Activated CD8-positive, alpha-beta T cell treated with anti-CD3 and anti-CD28 coated beads for 36 hours (primary cell): ENCODE data around the gene COL21A1. TPM values are rescaled to one million over a fixed set of nuclear protein-coding genes. Genes with fewer than 3 reads are reported as not detected.
"Not testable (repeated sequence)": the region's sequence is repeated elsewhere in the genome, so short reads cannot be mapped to it uniquely, and the experiment has no call there.

Experiments used
- ATAC-seq: fragments of 200-7000 bp; cut with Tn5 transposase; one replicate; pipeline ENCODE4 v1.10.0; 2021; ENCODE audit warnings: mild to moderate bottlenecking, moderate library complexity
- CTCF ChIA-PET: fragments of 350-600 bp; sonication (Branson Sonifier 250); formaldehyde crosslinking; loops from one replicate; lab custom pipeline; 2021; ENCODE audit warnings: antibody characterized with exemption; lab: Charles Lee
- POLR2A ChIA-PET: fragments of 350-600 bp; sonication (Branson Sonifier 250); formaldehyde crosslinking; loops from one replicate; lab custom pipeline; 2021; ENCODE audit warnings: antibody characterized with exemption; lab: Charles Lee
- DNase-seq: peaks from one replicate; pipeline ENCODE4 v3.0.0-alpha.2; 2020
- H3K27ac Mint-ChIP-seq: one replicate; pipeline ENCODE4 v1.8.0; 2021; ENCODE audit warnings: mild to moderate bottlenecking, mixed read lengths
- H3K27me3 Mint-ChIP-seq: one replicate; pipeline ENCODE4 v1.8.0; 2021; ENCODE audit warnings: mixed read lengths
- H3K36me3 Mint-ChIP-seq: one replicate; pipeline ENCODE4 v1.8.0; 2021; ENCODE audit warnings: low read depth, mixed read lengths
- H3K4me1 Mint-ChIP-seq: one replicate; pipeline ENCODE4 v1.8.0; 2021; ENCODE audit warnings: low read depth, mixed read lengths
- H3K4me3 Mint-ChIP-seq: one replicate; pipeline ENCODE4 v1.8.0; 2021; ENCODE audit warnings: mild to moderate bottlenecking, moderate library complexity, mixed read lengths
- H3K9me3 Mint-ChIP-seq: one replicate; pipeline ENCODE4 v1.8.0; 2021; ENCODE audit warnings: mixed read lengths
- CTCF ChIP-seq: fragments of 200-600 bp; IDR thresholded peaks from one replicate; pipeline ENCODE4 v1.8.0; 2022; ENCODE audit warnings: antibody characterized with exemption, mild to moderate bottlenecking
- intact Hi-C: fragments of 100-400 bp; cut with micrococcal nuclease; formaldehyde crosslinking; loops from one replicate; pipeline ENCODE4 v1.10.0; 2022
- total RNA-seq, 2 experiments: library from RNA; stranded (reverse); gene quantifications; one replicate each; pipeline ENCODE4 v1.2.3, GENCODE V29; 2021

COL21A1 gene
- total RNA-seq, 2 experiments from 2014 or later, result not detected

- POLR2A ChIA-PET, result no interaction called here
- no peak overlapping the region for H3K4me3 Mint-ChIP-seq
- ATAC-seq (no peak), DNase-seq (no peak)
- no peak overlapping the region for H3K27ac Mint-ChIP-seq
- CTCF ChIA-PET, result no interaction called here
- H3K27me3 Mint-ChIP-seq, result no peaks in the 10 kb centered on the region
- intact Hi-C loops, result no loop called here
- no peak for TF ChIP-seq CTCF
- H3K4me1 Mint-ChIP-seq, result no peaks in the 10 kb centered on the region
- no peaks in the 10 kb centered on the region for H3K36me3 Mint-ChIP-seq
- peaks cover 3% of the 10 kb centered on the region for H3K9me3 Mint-ChIP-seq
These were observed 225.4 kb downstream of the COL21A1 start for GRCh38 chr6:56021943-56022342.

GRCh38 chr6:56019973-56020372 lies 227.4 kb downstream of the COL21A1 start:
- ATAC-seq, result no peak
- Mint-ChIP-seq H3K36me3 (no peaks in the 10 kb centered on the region), H3K4me3 (no peak overlapping the region), H3K27ac (no peak overlapping the region), H3K4me1 (no peaks in the 10 kb centered on the region), H3K27me3 (no peaks in the 10 kb centered on the region), H3K9me3 (peaks cover 5% of the 10 kb centered on the region)
- CTCF ChIA-PET, result no interaction called here
- intact Hi-C loops, result no loop called here
- no peak for TF ChIP-seq CTCF
- POLR2A ChIA-PET, result no interaction called here
- DNase-seq, result no peak

- peaks cover 2% of the 10 kb centered on the region for H3K9me3 Mint-ChIP-seq
- H3K4me3 Mint-ChIP-seq, result no peak overlapping the region
- intact Hi-C loops, result no loop called here
- ATAC-seq (no peak), DNase-seq (no peak)
- CTCF ChIA-PET, result no interaction called here
- POLR2A ChIA-PET, result no interaction called here
- H3K27ac Mint-ChIP-seq, result no peak overlapping the region
- no peak for TF ChIP-seq CTCF
- H3K27me3 Mint-ChIP-seq, result no peaks in the 10 kb centered on the region
- H3K36me3 Mint-ChIP-seq, result no peaks in the 10 kb centered on the region
- no peaks in the 10 kb centered on the region for H3K4me1 Mint-ChIP-seq
These were observed 230.2 kb downstream of the COL21A1 start for GRCh38 chr6:56017198-56017597.

GRCh38 chr6:56014039-56014438 lies 233.3 kb downstream of the COL21A1 start:
- not testable (repeated sequence) for H3K36me3 Mint-ChIP-seq

GRCh38 chr6:56009636-56010035 lies 237.7 kb downstream of the COL21A1 start:
- no peaks in the 10 kb centered on the region for H3K27me3 Mint-ChIP-seq
- no peak overlapping the region for H3K27ac Mint-ChIP-seq
- H3K4me3 Mint-ChIP-seq, result no peak overlapping the region
- CTCF ChIA-PET, result no interaction called here
- POLR2A ChIA-PET, result no interaction called here
- no peak for DNase-seq
- ATAC-seq, result no peak
- intact Hi-C loops, result no loop called here
- H3K36me3 Mint-ChIP-seq, result no peaks in the 10 kb centered on the region
- TF ChIP-seq CTCF, result no peak
- no peaks in the 10 kb centered on the region for H3K4me1 Mint-ChIP-seq
- H3K9me3 Mint-ChIP-seq, result peaks cover 6% of the 10 kb centered on the region

More at GRCh38 chr6:56014039-56014438, 233.3 kb downstream of the COL21A1 start:
- H3K27ac Mint-ChIP-seq, H3K27me3 Mint-ChIP-seq, CTCF ChIA-PET, H3K4me3 Mint-ChIP-seq, POLR2A ChIA-PET, DNase-seq, intact Hi-C loops, H3K9me3 Mint-ChIP-seq, H3K4me1 Mint-ChIP-seq, ATAC-seq: not testable (repeated sequence)
